ENCODE measurements around the gene ARPP21. TPM values are rescaled to one million over a fixed set of nuclear protein-coding genes. Genes with fewer than 3 reads are reported as not detected.

ARPP21 gene
- total RNA-seq, 4 donors from 2014 or later: 0.28 to 1.6 TPM; not detected in 2

DNA sequence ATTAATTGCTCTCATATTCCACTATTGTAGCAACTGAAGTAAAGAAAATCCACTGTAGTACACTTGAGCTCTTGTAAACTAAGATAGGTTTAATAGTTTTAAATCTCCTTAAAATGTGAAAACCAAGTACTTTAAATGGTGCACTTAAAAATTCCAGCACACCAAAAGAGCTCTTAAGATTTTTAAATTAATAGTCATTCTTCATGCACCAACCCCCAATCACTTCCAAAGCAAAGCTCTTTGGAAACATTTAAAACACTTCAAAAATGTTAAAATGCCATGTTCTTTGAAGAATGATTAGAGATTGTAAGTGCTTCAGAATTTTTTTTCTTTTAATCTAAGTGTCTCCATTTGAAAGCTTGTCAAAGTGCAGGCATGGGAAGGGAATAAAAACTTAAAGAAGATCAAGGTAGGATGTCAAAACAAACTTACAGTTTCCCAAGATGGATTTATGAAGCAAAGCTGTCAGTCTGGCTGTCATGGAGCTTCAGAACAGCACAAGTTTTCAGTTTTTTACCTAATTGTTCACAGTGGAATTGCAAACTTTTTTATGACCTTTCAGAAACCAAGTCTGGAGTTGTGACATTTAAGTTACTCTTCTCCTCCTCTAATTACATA is 84.3 kb downstream of the ARPP21 start:
- TF ChIP-seq, protein P1, sequence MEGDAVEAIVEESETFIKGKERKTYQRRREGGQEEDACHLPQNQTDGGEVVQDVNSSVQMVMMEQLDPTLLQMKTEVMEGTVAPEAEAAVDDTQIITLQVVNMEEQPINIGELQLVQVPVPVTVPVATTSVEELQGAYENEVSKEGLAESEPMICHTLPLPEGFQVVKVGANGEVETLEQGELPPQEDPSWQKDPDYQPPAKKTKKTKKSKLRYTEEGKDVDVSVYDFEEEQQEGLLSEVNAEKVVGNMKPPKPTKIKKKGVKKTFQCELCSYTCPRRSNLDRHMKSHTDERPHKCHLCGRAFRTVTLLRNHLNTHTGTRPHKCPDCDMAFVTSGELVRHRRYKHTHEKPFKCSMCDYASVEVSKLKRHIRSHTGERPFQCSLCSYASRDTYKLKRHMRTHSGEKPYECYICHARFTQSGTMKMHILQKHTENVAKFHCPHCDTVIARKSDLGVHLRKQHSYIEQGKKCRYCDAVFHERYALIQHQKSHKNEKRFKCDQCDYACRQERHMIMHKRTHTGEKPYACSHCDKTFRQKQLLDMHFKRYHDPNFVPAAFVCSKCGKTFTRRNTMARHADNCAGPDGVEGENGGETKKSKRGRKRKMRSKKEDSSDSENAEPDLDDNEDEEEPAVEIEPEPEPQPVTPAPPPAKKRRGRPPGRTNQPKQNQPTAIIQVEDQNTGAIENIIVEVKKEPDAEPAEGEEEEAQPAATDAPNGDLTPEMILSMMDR (IDR thresholded peaks at IDR 0.05): no peak
- DNase-seq (ENCODE audit: low spot score): no peak
- ATAC-seq (ENCODE audit: low FRiP score): no peak

GRCh38 chr3:35724106-35724505 is 84.8 kb downstream of the ARPP21 start:
- DNase-seq (ENCODE audit: low spot score): no peak

GRCh38 chr3:35727179-35727578 is 87.9 kb downstream of the ARPP21 start:
- DNase-seq (ENCODE audit: low spot score) (no peak), ATAC-seq (ENCODE audit: low FRiP score) (no peak)
- TF ChIP-seq, protein P1 (IDR thresholded peaks at IDR 0.05): no peak

More at GRCh38 chr3:35724106-35724505, 84.8 kb downstream of the ARPP21 start:
- no peak for ATAC-seq (ENCODE audit: low FRiP score)
- TF ChIP-seq, protein P1 (IDR thresholded peaks at IDR 0.05): no peak

- ATAC-seq (ENCODE audit: low FRiP score): no peak
- no peak for DNase-seq (ENCODE audit: low spot score)
- TF ChIP-seq, protein P1 (IDR thresholded peaks at IDR 0.05): no peak
Measured at GRCh38 chr3:35733341-35733740, 94.0 kb downstream of the ARPP21 start.

DNA sequence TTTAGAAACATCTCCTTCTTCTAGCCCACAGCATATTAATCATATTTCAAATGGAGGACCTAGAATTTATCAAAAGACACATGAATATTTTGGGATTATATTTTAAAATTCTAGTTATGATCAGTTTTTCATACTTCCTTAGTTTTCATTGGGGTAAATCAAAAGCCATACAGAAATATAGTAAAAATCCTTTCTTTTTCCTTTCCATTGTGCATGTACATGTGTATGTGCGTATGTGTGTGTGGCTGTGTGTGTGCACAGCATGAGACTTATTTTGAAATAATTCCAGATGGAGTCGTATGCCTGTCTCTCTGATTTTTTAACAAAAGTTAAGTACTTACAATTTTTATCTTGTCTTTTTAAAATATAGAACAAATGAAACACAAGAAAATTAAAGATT is 94.5 kb downstream of the ARPP21 start:
- TF ChIP-seq, protein P1 (IDR thresholded peaks at IDR 0.05): no peak
- ATAC-seq (ENCODE audit: low FRiP score) (no peak), DNase-seq (ENCODE audit: low spot score) (no peak)

GRCh38 chr3:35737080-35737479 is 97.8 kb downstream of the ARPP21 start:
- no peak for DNase-seq (ENCODE audit: low spot score)
- TF ChIP-seq, protein P1 (IDR thresholded peaks at IDR 0.05): no peak
- no peak for ATAC-seq (ENCODE audit: low FRiP score)

GRCh38 chr3:35737527-35737926 is 98.2 kb downstream of the ARPP21 start:
- TF ChIP-seq, protein P1 (IDR thresholded peaks at IDR 0.05): no peak
- ATAC-seq (ENCODE audit: low FRiP score) (no peak), DNase-seq (ENCODE audit: low spot score) (no peak)
